Esophagus muscularis mucosa (tissue), 4 donors: ENCODE data around the gene BRD3.

Source experiments
- EP300 ChIP-seq: sonication (generic); formaldehyde crosslinking; IDR thresholded peaks from one replicate; pipeline ENCODE4 v1.6.1; 2017; ENCODE audit warnings: antibody characterized with exemption
- POLR2A ChIP-seq: fragments of 450-650 bp; IDR thresholded peaks from one replicate; pipeline ENCODE4 v1.6.1; 2017; ENCODE audit warnings: antibody characterized with exemption, moderate library complexity, mild to moderate bottlenecking, low read depth
- POLR2AphosphoS5 ChIP-seq, 2 donors: sonication (generic); formaldehyde crosslinking; IDR thresholded peaks; one replicate each; pipeline ENCODE4 v1.6.1; 2017; ENCODE audit warnings: antibody characterized with exemption in 2 of 2
- TF ChIP-seq, protein P1 (sequence below), 3 experiments: fragments of 200-600 bp in 2 of 3; fragments of 450-650 bp in 1 of 3; sonication (generic) in 2 of 3; IDR thresholded peaks; one replicate each; pipeline ENCODE4 v1.5.1; 2017 to 2019; ENCODE audit warnings: antibody characterized with exemption in 3 of 3, mild to moderate bottlenecking in 2 of 3, moderate library complexity in 1 of 3

- TF ChIP-seq, protein P1, sequence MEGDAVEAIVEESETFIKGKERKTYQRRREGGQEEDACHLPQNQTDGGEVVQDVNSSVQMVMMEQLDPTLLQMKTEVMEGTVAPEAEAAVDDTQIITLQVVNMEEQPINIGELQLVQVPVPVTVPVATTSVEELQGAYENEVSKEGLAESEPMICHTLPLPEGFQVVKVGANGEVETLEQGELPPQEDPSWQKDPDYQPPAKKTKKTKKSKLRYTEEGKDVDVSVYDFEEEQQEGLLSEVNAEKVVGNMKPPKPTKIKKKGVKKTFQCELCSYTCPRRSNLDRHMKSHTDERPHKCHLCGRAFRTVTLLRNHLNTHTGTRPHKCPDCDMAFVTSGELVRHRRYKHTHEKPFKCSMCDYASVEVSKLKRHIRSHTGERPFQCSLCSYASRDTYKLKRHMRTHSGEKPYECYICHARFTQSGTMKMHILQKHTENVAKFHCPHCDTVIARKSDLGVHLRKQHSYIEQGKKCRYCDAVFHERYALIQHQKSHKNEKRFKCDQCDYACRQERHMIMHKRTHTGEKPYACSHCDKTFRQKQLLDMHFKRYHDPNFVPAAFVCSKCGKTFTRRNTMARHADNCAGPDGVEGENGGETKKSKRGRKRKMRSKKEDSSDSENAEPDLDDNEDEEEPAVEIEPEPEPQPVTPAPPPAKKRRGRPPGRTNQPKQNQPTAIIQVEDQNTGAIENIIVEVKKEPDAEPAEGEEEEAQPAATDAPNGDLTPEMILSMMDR (IDR thresholded peaks at IDR 0.05), result no peak
- no peak for TF ChIP-seq POLR2A
- no peak for TF ChIP-seq POLR2AphosphoS5 (IDR thresholded peaks at IDR 0.05)
- no peak for TF ChIP-seq EP300
Observed at GRCh38 chr9:133980864-133981588, 86.8 kb downstream of the BRD3 start.
